Naive thymus-derived CD8-positive, alpha-beta T cell (primary cell): ENCODE measurements around the gene SCYL1. TPM values are rescaled to one million over a fixed set of nuclear protein-coding genes. Genes with fewer than 3 reads are reported as not detected.

Experiments
- ATAC-seq, 2 donors: fragments of 150-1000 bp; cut with Tn5 transposase in 1 of 2; sonication (Bioruptor Pico), chemical (Tn5 transposase) in 1 of 2; 1 replicate in 1 of 2; 2 replicates in 1 of 2; pipeline ENCODE4 v1.10.0; 2021; ENCODE audit warnings: mild to moderate bottlenecking in 2 of 2, moderate library complexity in 2 of 2
- POLR2A ChIA-PET: fragments of 350-600 bp; sonication (Branson Sonifier 250); formaldehyde crosslinking; loops from one replicate; lab custom pipeline; 2021; ENCODE audit warnings: antibody characterized with exemption; lab: Charles Lee
- DNase-seq, 10 donors: peaks; one replicate each; pipeline versions ENCODE4 v3.0.0 to v3.0.0-alpha.2; 2020 to 2022
- H3K27ac Mint-ChIP-seq, 10 donors: one replicate each; pipeline ENCODE4 v1.8.0; 2020 to 2022; ENCODE audit warnings: mild to moderate bottlenecking in 10 of 10, mixed read lengths in 10 of 10, moderate library complexity in 4 of 10, inconsistent platforms in 1 of 10
- H3K27me3 Mint-ChIP-seq, 5 donors: one replicate each; pipeline ENCODE4 v1.8.0; 2021 to 2022; ENCODE audit warnings: mixed read lengths in 5 of 5
- H3K36me3 Mint-ChIP-seq, 3 donors: one replicate each; pipeline ENCODE4 v1.8.0; 2020 to 2022; ENCODE audit warnings: mixed read lengths in 3 of 3, mild to moderate bottlenecking in 2 of 3, inconsistent platforms in 1 of 3
- H3K4me1 Mint-ChIP-seq, 4 donors: one replicate each; pipeline ENCODE4 v1.8.0; 2021 to 2022; ENCODE audit warnings: mixed read lengths in 4 of 4
- H3K4me3 Mint-ChIP-seq, 10 donors: one replicate each; pipeline ENCODE4 v1.8.0; 2020 to 2022; ENCODE audit warnings: mild to moderate bottlenecking in 10 of 10, mixed read lengths in 10 of 10, moderate library complexity in 6 of 10, inconsistent platforms in 1 of 10
- H3K9me3 Mint-ChIP-seq, 9 donors: one replicate each; pipeline ENCODE4 v1.8.0; 2020 to 2022; ENCODE audit warnings: mixed read lengths in 9 of 9, mild to moderate bottlenecking in 3 of 9, inconsistent platforms in 1 of 9, moderate library complexity in 1 of 9
- polyA plus RNA-seq, 3 donors: library from polyadenylated mRNA; unstranded; fragments of 300-500 nt; fragmentation: Illumina TruSeq; gene quantifications; one replicate each; pipeline ENCODE4 v1.2.3, GENCODE V29; 2021
- total RNA-seq, 8 experiments: library from RNA in 2 of 8; stranded (reverse) in 2 of 8; gene quantifications; one replicate each; pipeline ENCODE4 v1.2.3 and lab custom pipeline; 2021 to 2026

Gene SCYL1
- total and polyA plus RNA-seq, 5 experiments from 2014 or later, result 23.2 to 70.6 (median 41.5) TPM

GRCh38 chr11:65496304-65497140, 28.4 kb upstream of the SCYL1 start:
- POLR2A ChIA-PET, result interaction anchor here (0.5 to 24.9 kb wide), 40 partner anchors 9 to 816 kb away, joined by 3 to 2047 read pairs (median 8); partner anchors contain the start of genes CAPN1, CCDC85B, DPF2 and EHBP1L1
- Mint-ChIP-seq H3K9me3 (no peaks in the 10 kb centered on the region), H3K27me3 (no peaks in the 10 kb centered on the region), H3K27ac (no peak overlapping the region), H3K4me1 (peaks cover 15 to 38% (median 24%) of the 10 kb centered on the region in 4 donors), H3K4me3 (no peak overlapping the region), H3K36me3 (no peaks in the 10 kb centered on the region)
- ATAC-seq, result peak; percentile 5
- peak in 1 of 10 donors; percentile 56 for DNase-seq

GRCh38 chr11:65497141-65498041, 27.5 kb upstream of the SCYL1 start:
- Mint-ChIP-seq H3K9me3 (no peaks in the 10 kb centered on the region), H3K27me3 (no peaks in the 10 kb centered on the region), H3K27ac (no peak overlapping the region), H3K4me1 (peaks cover 16 to 31% (median 24%) of the 10 kb centered on the region in 4 donors), H3K4me3 (no peak overlapping the region), H3K36me3 (no peaks in the 10 kb centered on the region)
- POLR2A ChIA-PET, result interaction anchor here (0.5 to 24.9 kb wide), 57 partner anchors 10 to 1180 kb away, joined by 3 to 2047 read pairs (median 6); partner anchors contain the start of genes CAPN1, CCDC85B, CD248 and DPF2
- DNase-seq, result peak; percentile 96 to 99 (median 98)
- peak; percentile 77 to 80 for ATAC-seq

GRCh38 chr11:65498042-65498726, 26.7 kb upstream of the SCYL1 start:
- no peaks in the 10 kb centered on the region for H3K9me3 Mint-ChIP-seq
- H3K27ac Mint-ChIP-seq, result no peak overlapping the region
- H3K27me3 Mint-ChIP-seq, result no peaks in the 10 kb centered on the region
- H3K4me3 Mint-ChIP-seq, result no peak overlapping the region
- ATAC-seq, result peak; percentile 19 to 23
- POLR2A ChIA-PET, result interaction anchor here (0.6 to 24.9 kb wide), 62 partner anchors 10 to 1741 kb away, joined by 3 to 2047 read pairs (median 6); partner anchors contain the start of genes CAPN1, CCDC85B, CD248 and CDC42EP2
- DNase-seq, result peak in 9 of 10 donors; percentile 36 to 89 (median 63)
- H3K36me3 Mint-ChIP-seq, result no peaks in the 10 kb centered on the region
- peaks cover 20 to 30% (median 24%) of the 10 kb centered on the region in 4 donors for H3K4me1 Mint-ChIP-seq

GRCh38 chr11:65498727-65498976, 26.2 kb upstream of the SCYL1 start:
- no peak for DNase-seq
- H3K4me1 Mint-ChIP-seq, result peaks cover 20 to 34% (median 25%) of the 10 kb centered on the region in 4 donors
- no peaks in the 10 kb centered on the region for H3K27me3 Mint-ChIP-seq
- POLR2A ChIA-PET, result interaction anchor here (0.6 to 24.9 kb wide), 56 partner anchors 10 to 1950 kb away, joined by 3 to 2047 read pairs (median 6); partner anchors contain the start of genes CAPN1, CCDC85B, CD248 and CDC42EP2
- no peak overlapping the region for H3K4me3 Mint-ChIP-seq
- H3K9me3 Mint-ChIP-seq, result no peaks in the 10 kb centered on the region
- H3K36me3 Mint-ChIP-seq, result peaks cover 0 to 4% (median 2%) of the 10 kb centered on the region in 3 donors
- no peak overlapping the region for H3K27ac Mint-ChIP-seq
- ATAC-seq, result no peak

GRCh38 chr11:65498977-65499712, 25.7 kb upstream of the SCYL1 start, which contains the start of gene MALAT1:
TSS of gene MALAT1 (plus strand) at chr11:65499045.
- no peak within 1 kb of the TSS for H3K4me3 Mint-ChIP-seq
- peak; percentile 87 to 98 (median 94) for DNase-seq
- no peaks in the 10 kb centered on the region for H3K27me3 Mint-ChIP-seq
- H3K4me1 Mint-ChIP-seq, result peaks cover 22 to 39% (median 28%) of the 10 kb centered on the region in 4 donors
- POLR2A ChIA-PET, result interaction anchor here (0.6 to 24.9 kb wide), 55 partner anchors 9 to 1949 kb away, joined by 3 to 2047 read pairs (median 6); partner anchors contain the start of genes CAPN1, CCDC85B, CD248 and CDC42EP2
- no peak within 1 kb of the TSS for H3K27ac Mint-ChIP-seq
- H3K36me3 Mint-ChIP-seq, result peaks cover 0 to 9% (median 7%) of the 10 kb centered on the region in 3 donors
- no peaks in the 10 kb centered on the region for H3K9me3 Mint-ChIP-seq
- ATAC-seq, result peak; percentile 21 to 23

GRCh38 chr11:65499713-65500386, 25.0 kb upstream of the SCYL1 start:
- no peak overlapping the region for H3K27ac Mint-ChIP-seq
- peak in 3 of 10 donors; percentile 28 to 47 (median 38) for DNase-seq
- no peak for ATAC-seq
- H3K4me1 Mint-ChIP-seq, result peaks cover 22 to 40% (median 32%) of the 10 kb centered on the region in 4 donors
- H3K4me3 Mint-ChIP-seq, result no peak overlapping the region
- H3K36me3 Mint-ChIP-seq, result peaks cover 0 to 16% (median 14%) of the 10 kb centered on the region in 3 donors
- no peaks in the 10 kb centered on the region for H3K9me3 Mint-ChIP-seq
- POLR2A ChIA-PET, result interaction anchor here (0.8 to 24.9 kb wide), 45 partner anchors 8 to 1117 kb away, joined by 3 to 2047 read pairs (median 6); partner anchors contain the start of genes CAPN1, CCDC85B, CD248 and CDC42EP2
- H3K27me3 Mint-ChIP-seq, result no peaks in the 10 kb centered on the region

GRCh38 chr11:65500387-65501185, 24.3 kb upstream of the SCYL1 start:
- no peaks in the 10 kb centered on the region for H3K9me3 Mint-ChIP-seq
- ATAC-seq, result no peak
- H3K27ac Mint-ChIP-seq, result no peak overlapping the region
- H3K36me3 Mint-ChIP-seq, result peaks cover 0 to 21% (median 18%) of the 10 kb centered on the region in 3 donors
- no peak overlapping the region for H3K4me3 Mint-ChIP-seq
- no peaks in the 10 kb centered on the region for H3K27me3 Mint-ChIP-seq
- peak in 4 of 10 donors; percentile 44 to 56 (median 54) for DNase-seq
- POLR2A ChIA-PET, result interaction anchor here (0.8 to 24.9 kb wide), 24 partner anchors 8 to 1138 kb away, joined by 3 to 2047 read pairs (median 10); partner anchors contain the start of genes CDC42EP2, DPF2, EHBP1L1 and FAM89B
- H3K4me1 Mint-ChIP-seq, result peaks cover 24 to 47% (median 37%) of the 10 kb centered on the region in 4 donors

GRCh38 chr11:65501186-65501471, 23.8 kb upstream of the SCYL1 start:
- H3K4me3 Mint-ChIP-seq, result no peak overlapping the region
- POLR2A ChIA-PET, result interaction anchor here (1.1 to 24.9 kb wide), 10 partner anchors 7 to 1137 kb away, joined by 3 to 2047 read pairs (median 148); partner anchors contain the start of genes FRMD8, NEAT1, SCYL1 and SLC25A45
- ATAC-seq, result no peak
- no peaks in the 10 kb centered on the region for H3K9me3 Mint-ChIP-seq
- peaks cover 25 to 49% (median 38%) of the 10 kb centered on the region in 4 donors for H3K4me1 Mint-ChIP-seq
- no peak for DNase-seq
- peaks cover 0 to 27% (median 19%) of the 10 kb centered on the region in 3 donors for H3K36me3 Mint-ChIP-seq
- H3K27ac Mint-ChIP-seq, result no peak overlapping the region
- H3K27me3 Mint-ChIP-seq, result no peaks in the 10 kb centered on the region

- no peaks in the 10 kb centered on the region for H3K27me3 Mint-ChIP-seq
- H3K36me3 Mint-ChIP-seq, result peaks cover 0 to 32% (median 24%) of the 10 kb centered on the region in 3 donors
- H3K9me3 Mint-ChIP-seq, result no peaks in the 10 kb centered on the region
- H3K4me3 Mint-ChIP-seq, result no peak overlapping the region
- H3K4me1 Mint-ChIP-seq, result peaks cover 25 to 49% (median 38%) of the 10 kb centered on the region in 4 donors
- ATAC-seq, result no peak
- H3K27ac Mint-ChIP-seq, result peak overlapping the region in 1 of 10 donors; percentile 87
- POLR2A ChIA-PET, result interaction anchor here (0.7 to 24.9 kb wide), 16 partner anchors 9 to 1260 kb away, joined by 3 to 2047 read pairs (median 4); partner anchors contain the start of genes FKBP2, FRMD8, NEAT1 and SCYL1
- peak in 2 of 10 donors; percentile 23 to 34 for DNase-seq
Measured at GRCh38 chr11:65501472-65502273, 23.2 kb upstream of the SCYL1 start.
